ENCODE measurements around the gene HEATR5B.

DNA sequence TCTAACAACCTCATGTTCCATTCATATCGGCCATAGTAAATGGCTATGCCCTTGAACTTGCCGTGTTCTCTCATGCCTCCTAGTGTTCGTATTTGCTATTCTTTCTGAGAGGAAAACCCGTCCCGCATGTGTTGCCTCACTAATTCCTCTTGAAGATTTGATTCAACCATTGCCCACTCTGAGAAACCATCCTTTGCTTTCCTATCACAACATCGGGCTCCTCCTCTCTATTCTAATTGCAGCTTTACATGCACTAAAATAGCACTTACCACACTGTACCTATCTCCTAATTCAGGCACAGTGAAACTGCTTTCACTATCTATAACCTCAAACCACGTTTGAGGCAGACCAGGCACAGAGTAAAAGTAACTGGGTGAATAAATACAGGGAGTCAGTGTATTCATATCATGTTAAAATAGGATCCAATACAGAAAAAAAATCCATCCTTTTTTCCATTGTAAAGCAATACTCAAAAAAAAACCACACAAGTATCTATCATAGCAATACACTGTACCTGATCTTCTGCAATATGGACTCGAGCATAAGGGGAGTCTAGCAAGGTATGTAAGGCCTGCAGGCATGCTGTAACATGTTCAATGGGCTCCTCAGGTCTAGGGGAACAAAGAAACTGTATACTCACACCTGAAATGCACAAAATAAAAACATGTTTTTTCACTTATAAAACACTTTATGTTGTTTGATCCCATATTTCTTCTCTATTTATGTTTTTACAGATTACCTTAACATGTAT, 78.9 kb downstream of the HEATR5B start:
- TF ChIP-seq POLR2A (IDR thresholded peaks at IDR 0.05), result no peak
- TF ChIP-seq, protein P1, sequence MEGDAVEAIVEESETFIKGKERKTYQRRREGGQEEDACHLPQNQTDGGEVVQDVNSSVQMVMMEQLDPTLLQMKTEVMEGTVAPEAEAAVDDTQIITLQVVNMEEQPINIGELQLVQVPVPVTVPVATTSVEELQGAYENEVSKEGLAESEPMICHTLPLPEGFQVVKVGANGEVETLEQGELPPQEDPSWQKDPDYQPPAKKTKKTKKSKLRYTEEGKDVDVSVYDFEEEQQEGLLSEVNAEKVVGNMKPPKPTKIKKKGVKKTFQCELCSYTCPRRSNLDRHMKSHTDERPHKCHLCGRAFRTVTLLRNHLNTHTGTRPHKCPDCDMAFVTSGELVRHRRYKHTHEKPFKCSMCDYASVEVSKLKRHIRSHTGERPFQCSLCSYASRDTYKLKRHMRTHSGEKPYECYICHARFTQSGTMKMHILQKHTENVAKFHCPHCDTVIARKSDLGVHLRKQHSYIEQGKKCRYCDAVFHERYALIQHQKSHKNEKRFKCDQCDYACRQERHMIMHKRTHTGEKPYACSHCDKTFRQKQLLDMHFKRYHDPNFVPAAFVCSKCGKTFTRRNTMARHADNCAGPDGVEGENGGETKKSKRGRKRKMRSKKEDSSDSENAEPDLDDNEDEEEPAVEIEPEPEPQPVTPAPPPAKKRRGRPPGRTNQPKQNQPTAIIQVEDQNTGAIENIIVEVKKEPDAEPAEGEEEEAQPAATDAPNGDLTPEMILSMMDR (IDR thresholded peaks at IDR 0.05), result no peak

Measured in lower leg skin (tissue), 3 donors.